OCI-LY1 (cell line): ENCODE data around the gene NF2.

ENCODE experiments used
- CTCF ChIP-seq: fragments of 200-600 bp; sonication (generic), shearing (Covaris generic); IDR thresholded peaks from 2 replicates; pipeline ENCODE4 v1.5.1; 2017; ENCODE audit warnings: mild to moderate bottlenecking, antibody characterized with exemption, low read length, moderate library complexity, mixed read lengths
- EZH2 ChIP-seq: fragments of 200-600 bp; sonication (generic), shearing (Covaris generic); IDR thresholded peaks from 2 replicates; pipeline ENCODE4 v1.8.0; 2017; ENCODE audit warnings: borderline replicate concordance, mixed run types, mild to moderate bottlenecking, antibody characterized with exemption, low read length, moderate library complexity, mixed read lengths

- no peak for TF ChIP-seq CTCF
- TF ChIP-seq EZH2 = no peak
Observed at GRCh38 chr22:29654420-29654819, 51.0 kb downstream of the NF2 start.
